Activated naive CD8-positive, alpha-beta T cell treated with anti-CD3 and anti-CD28 coated beads for 36 hours (primary cell): Measurements from ENCODE around the gene TCHP. TPM values are rescaled to one million over a fixed set of nuclear protein-coding genes. Genes with fewer than 3 reads are reported as not detected.
A peak's percentile ranks its signal among the peaks of the same experiment; 100 is the strongest.
"Not testable (repeated sequence)": the region's sequence is repeated elsewhere in the genome, so short reads cannot be mapped to it uniquely, and the experiment has no call there.

Experiments used
- DNase-seq: peaks from one replicate; pipeline ENCODE4 v3.0.0; 2021
- H3K27ac Mint-ChIP-seq: one replicate; pipeline ENCODE4 v1.8.0; 2022; ENCODE audit warnings: mild to moderate bottlenecking, moderate library complexity, mixed read lengths
- H3K27me3 Mint-ChIP-seq: one replicate; pipeline ENCODE4 v1.8.0; 2022; ENCODE audit warnings: mild to moderate bottlenecking, mixed read lengths
- H3K36me3 Mint-ChIP-seq: one replicate; pipeline ENCODE4 v1.8.0; 2021; ENCODE audit warnings: mild to moderate bottlenecking, mixed read lengths
- H3K4me1 Mint-ChIP-seq: one replicate; pipeline ENCODE4 v1.8.0; 2021; ENCODE audit warnings: mixed read lengths
- H3K4me3 Mint-ChIP-seq: one replicate; pipeline ENCODE4 v1.8.0; 2022; ENCODE audit warnings: mild to moderate bottlenecking, moderate library complexity, mixed read lengths
- H3K9me3 Mint-ChIP-seq: one replicate; pipeline ENCODE4 v1.8.0; 2022; ENCODE audit warnings: mixed read lengths
- total RNA-seq, 2 experiments: library from RNA; stranded (reverse); gene quantifications; one replicate each; pipeline ENCODE4 v1.2.3, GENCODE V29; 2021

TCHP gene
- total RNA-seq, 2 experiments from 2014 or later = 22.9 to 24.9 TPM

DNA sequence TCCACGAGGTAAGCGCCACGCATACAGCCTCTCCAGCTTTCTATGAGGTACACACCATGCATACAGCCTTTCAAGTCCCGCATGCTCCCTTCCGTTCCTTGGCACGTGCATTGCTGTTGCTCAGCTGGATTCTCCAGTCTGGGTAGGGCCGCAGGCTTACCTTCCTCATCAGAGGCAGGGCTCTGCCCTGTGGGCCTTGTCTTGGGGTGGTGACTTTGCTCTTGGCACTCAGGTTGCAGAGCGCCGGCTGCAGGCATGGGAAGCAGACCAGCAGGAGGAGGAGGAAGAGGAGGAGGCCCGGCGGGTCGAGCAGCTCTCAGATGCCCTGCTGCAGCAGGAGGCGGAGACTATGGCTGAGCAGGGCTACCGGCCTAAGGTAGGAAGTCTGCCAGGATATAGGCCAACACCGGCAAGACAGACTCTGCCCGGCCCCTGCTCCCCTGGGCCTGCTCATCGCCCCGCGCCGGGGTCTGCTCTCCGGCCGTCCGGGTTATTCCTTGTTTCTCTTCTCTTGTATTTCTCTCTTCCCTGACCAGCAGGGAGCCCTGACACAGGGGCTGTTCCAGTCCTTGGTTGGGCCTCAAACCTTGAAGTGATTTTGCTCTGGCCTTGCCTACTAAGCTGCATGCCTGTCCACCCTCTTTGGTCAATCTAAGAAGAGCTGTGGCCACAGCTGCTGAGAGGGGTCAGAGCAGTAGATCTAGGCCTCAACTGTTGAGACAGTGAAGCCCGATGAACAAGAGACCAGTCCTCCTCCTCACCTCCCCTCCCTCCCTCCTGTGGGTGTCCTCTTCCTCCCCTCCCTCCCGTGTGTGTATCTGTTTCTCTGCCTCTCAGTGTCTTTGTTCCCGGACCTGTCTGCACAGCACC lies 15.3 kb downstream of the TCHP start:
- Mint-ChIP-seq H3K36me3 (peaks cover 13% of the 10 kb centered on the region), H3K4me1 (no peaks in the 10 kb centered on the region), H3K9me3 (no peaks in the 10 kb centered on the region), H3K27ac (no peak overlapping the region), H3K4me3 (no peak overlapping the region), H3K27me3 (no peaks in the 10 kb centered on the region)
- DNase-seq = no peak

DNA sequence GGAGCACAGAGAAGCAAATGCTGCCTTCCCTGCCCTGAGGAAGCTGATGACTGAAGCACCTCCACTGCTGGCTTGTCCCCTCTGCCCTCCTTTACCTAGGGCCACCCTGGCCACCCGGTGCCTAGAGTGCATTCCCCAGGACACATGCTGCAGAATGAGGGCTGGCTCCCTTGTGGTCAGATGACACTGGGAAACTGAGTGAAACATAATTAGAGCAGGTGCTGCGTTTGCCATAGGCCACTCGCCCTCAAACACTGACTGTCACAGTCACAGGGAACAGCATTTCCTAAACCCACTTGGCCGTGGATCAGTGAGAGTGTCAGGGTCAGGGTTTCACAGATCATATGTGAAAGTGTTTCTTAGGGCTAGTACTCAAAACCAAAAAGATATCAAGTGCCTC lies 16.0 kb downstream of the TCHP start:
- no peak overlapping the region for H3K27ac Mint-ChIP-seq
- peaks cover 13% of the 10 kb centered on the region for H3K36me3 Mint-ChIP-seq

DNA sequence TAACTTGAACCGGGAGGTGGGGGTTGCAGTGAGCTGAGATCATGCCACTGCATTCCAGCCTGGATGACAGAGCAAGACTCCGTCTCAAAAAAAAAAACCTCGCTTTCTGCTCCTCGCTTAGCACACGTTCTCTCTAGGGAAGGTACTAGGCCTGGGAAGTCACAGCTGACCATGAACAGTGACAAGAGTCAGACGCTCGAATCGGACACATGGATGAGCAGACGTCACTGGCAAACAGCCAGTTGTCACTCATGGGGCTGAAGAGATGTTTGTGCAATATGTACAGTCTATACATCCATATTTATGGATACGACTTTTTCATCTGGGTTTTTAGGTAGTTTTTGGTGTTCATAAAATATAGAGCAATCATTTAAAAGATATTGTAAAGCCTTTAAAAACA lies 19.4 kb downstream of the TCHP start:
- H3K36me3 Mint-ChIP-seq = peaks cover 13% of the 10 kb centered on the region
- no peak for DNase-seq
- H3K9me3 Mint-ChIP-seq = no peaks in the 10 kb centered on the region
- no peaks in the 10 kb centered on the region for H3K27me3 Mint-ChIP-seq
- H3K4me1 Mint-ChIP-seq = no peaks in the 10 kb centered on the region
- H3K27ac Mint-ChIP-seq = no peak overlapping the region
- no peak overlapping the region for H3K4me3 Mint-ChIP-seq

More for the DNA sequence above, 16.0 kb downstream of the TCHP start:
- Mint-ChIP-seq H3K27me3 (no peaks in the 10 kb centered on the region), H3K9me3 (no peaks in the 10 kb centered on the region), H3K4me1 (no peaks in the 10 kb centered on the region), H3K4me3 (no peak overlapping the region)
- DNase-seq = no peak

DNA sequence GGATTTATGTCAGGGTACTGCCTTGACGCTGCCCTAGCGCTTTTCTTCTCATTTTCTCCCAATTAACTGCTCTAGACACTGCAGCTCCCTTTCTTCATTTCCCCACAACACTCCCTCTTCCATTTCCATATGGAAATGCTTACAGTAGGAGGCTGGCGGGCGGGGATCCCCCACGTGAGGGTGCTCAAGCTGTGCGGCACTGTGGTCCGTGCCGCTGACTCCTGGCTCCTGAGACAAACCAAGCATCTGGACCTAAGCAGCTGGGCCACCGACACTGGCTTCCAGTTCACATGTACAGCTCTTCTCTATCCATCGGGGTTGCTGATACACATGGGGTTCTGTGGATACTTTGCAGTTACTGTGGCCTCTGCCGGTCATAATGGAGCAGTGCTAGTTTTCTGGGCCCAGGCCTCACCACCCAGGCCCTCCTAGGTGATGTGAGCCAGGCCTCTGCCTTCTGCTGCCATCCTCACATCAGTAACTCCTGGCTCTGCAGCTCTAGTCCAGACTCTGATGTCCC lies 20.2 kb downstream of the TCHP start:
- no peaks in the 10 kb centered on the region for H3K4me1 Mint-ChIP-seq
- peaks cover 13% of the 10 kb centered on the region for H3K36me3 Mint-ChIP-seq
- H3K9me3 Mint-ChIP-seq = no peaks in the 10 kb centered on the region
- H3K27me3 Mint-ChIP-seq = no peaks in the 10 kb centered on the region
- H3K27ac Mint-ChIP-seq = no peak overlapping the region
- H3K4me3 Mint-ChIP-seq = no peak overlapping the region
- DNase-seq = no peak

- Mint-ChIP-seq H3K36me3 (peaks cover 7% of the 10 kb centered on the region), H3K27ac (no peak overlapping the region), H3K27me3 (no peaks in the 10 kb centered on the region), H3K4me3 (no peak overlapping the region), H3K4me1 (no peaks in the 10 kb centered on the region), H3K9me3 (no peaks in the 10 kb centered on the region)
- DNase-seq = no peak
These were observed 21.9 kb downstream of the TCHP start for GRCh38 chr12:109921982-109922381.

DNA sequence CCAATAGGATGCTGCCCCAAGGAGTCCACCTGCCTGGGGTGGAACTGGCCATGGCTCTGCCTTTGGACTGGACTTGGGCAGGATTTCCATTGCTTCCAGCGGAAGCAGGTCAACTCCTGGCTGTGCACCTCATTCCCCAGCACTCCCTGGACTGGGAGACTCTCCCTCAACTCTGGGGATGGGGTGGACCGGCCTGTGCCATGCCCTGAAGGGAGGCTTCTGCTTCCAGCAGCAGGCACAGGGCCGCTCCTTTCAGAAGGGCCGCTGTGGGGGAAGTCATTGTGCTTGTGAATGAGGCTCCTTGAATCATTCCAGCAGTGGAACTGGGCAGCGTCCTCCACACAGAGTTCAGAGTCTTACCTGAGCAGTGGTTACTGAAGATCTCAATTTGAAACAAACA lies 23.0 kb downstream of the TCHP start:
- Mint-ChIP-seq H3K4me3 (no peak overlapping the region), H3K27ac (no peak overlapping the region), H3K36me3 (peaks cover 8% of the 10 kb centered on the region), H3K9me3 (no peaks in the 10 kb centered on the region), H3K4me1 (no peaks in the 10 kb centered on the region), H3K27me3 (no peaks in the 10 kb centered on the region)
- DNase-seq = no peak

GRCh38 chr12:109923481-109924245 lies 23.6 kb downstream of the TCHP start:
- Mint-ChIP-seq H3K36me3 (peaks cover 8% of the 10 kb centered on the region), H3K4me1 (no peaks in the 10 kb centered on the region), H3K27ac (no peak overlapping the region), H3K27me3 (no peaks in the 10 kb centered on the region), H3K9me3 (no peaks in the 10 kb centered on the region), H3K4me3 (no peak overlapping the region)
- DNase-seq = no peak

GRCh38 chr12:109925185-109925840 lies 25.2 kb downstream of the TCHP start:
- no peaks in the 10 kb centered on the region for H3K9me3 Mint-ChIP-seq
- no peak overlapping the region for H3K27ac Mint-ChIP-seq
- no peaks in the 10 kb centered on the region for H3K27me3 Mint-ChIP-seq
- no peaks in the 10 kb centered on the region for H3K4me1 Mint-ChIP-seq
- H3K36me3 Mint-ChIP-seq = peaks cover 8% of the 10 kb centered on the region
- H3K4me3 Mint-ChIP-seq = no peak overlapping the region
- no peak for DNase-seq

GRCh38 chr12:109926016-109926415 lies 25.9 kb downstream of the TCHP start:
- peaks cover 6% of the 10 kb centered on the region for H3K36me3 Mint-ChIP-seq
- H3K27ac Mint-ChIP-seq = no peak overlapping the region
- DNase-seq = no peak
- H3K4me1 Mint-ChIP-seq = no peaks in the 10 kb centered on the region
- no peaks in the 10 kb centered on the region for H3K9me3 Mint-ChIP-seq
- H3K4me3 Mint-ChIP-seq = no peak overlapping the region
- no peaks in the 10 kb centered on the region for H3K27me3 Mint-ChIP-seq

GRCh38 chr12:109926488-109927210 lies 26.6 kb downstream of the TCHP start:
- no peak overlapping the region for H3K27ac Mint-ChIP-seq
- H3K36me3 Mint-ChIP-seq = peaks cover 4% of the 10 kb centered on the region
- no peak for DNase-seq
- H3K9me3 Mint-ChIP-seq = no peaks in the 10 kb centered on the region
- no peaks in the 10 kb centered on the region for H3K4me1 Mint-ChIP-seq
- no peak overlapping the region for H3K4me3 Mint-ChIP-seq
- no peaks in the 10 kb centered on the region for H3K27me3 Mint-ChIP-seq

- Mint-ChIP-seq H3K36me3 (peaks cover 4% of the 10 kb centered on the region), H3K9me3 (no peaks in the 10 kb centered on the region), H3K27me3 (no peaks in the 10 kb centered on the region), H3K27ac (peak overlapping the region; percentile 10), H3K4me3 (no peak overlapping the region), H3K4me1 (no peaks in the 10 kb centered on the region)
- DNase-seq = peak; percentile 26
These were observed 27.5 kb downstream of the TCHP start for GRCh38 chr12:109927622-109928021.

- H3K27ac Mint-ChIP-seq = no peak overlapping the region
- H3K4me1 Mint-ChIP-seq = no peaks in the 10 kb centered on the region
- peaks cover 4% of the 10 kb centered on the region for H3K36me3 Mint-ChIP-seq
- H3K4me3 Mint-ChIP-seq = no peak overlapping the region
- H3K27me3 Mint-ChIP-seq = no peaks in the 10 kb centered on the region
- no peak for DNase-seq
- no peaks in the 10 kb centered on the region for H3K9me3 Mint-ChIP-seq
These were observed 28.1 kb downstream of the TCHP start for GRCh38 chr12:109928058-109928656.

DNA sequence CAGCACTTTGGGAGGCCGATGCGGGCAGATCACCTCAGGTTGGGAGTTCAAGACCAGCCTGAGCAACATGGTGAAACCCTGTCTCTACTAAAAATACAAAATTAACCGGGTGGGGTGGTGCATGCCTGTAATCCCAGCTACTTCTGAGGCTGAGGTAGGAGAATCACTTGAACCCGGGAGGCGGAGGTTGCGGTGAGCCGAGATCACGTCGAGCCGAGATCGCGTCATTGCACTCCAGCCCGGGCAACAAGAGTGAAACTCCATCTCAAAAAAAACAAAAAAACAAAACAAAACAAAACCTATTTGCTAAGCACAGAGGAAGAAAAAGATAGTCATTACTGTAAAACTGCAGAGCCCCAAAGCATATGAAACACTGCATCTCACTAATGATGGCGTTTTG lies 29.3 kb downstream of the TCHP start:
- not testable (repeated sequence) for H3K27me3 Mint-ChIP-seq, H3K4me1 Mint-ChIP-seq, H3K27ac Mint-ChIP-seq, H3K4me3 Mint-ChIP-seq, DNase-seq, H3K9me3 Mint-ChIP-seq
- peaks cover 10% of the 10 kb centered on the region for H3K36me3 Mint-ChIP-seq

DNA sequence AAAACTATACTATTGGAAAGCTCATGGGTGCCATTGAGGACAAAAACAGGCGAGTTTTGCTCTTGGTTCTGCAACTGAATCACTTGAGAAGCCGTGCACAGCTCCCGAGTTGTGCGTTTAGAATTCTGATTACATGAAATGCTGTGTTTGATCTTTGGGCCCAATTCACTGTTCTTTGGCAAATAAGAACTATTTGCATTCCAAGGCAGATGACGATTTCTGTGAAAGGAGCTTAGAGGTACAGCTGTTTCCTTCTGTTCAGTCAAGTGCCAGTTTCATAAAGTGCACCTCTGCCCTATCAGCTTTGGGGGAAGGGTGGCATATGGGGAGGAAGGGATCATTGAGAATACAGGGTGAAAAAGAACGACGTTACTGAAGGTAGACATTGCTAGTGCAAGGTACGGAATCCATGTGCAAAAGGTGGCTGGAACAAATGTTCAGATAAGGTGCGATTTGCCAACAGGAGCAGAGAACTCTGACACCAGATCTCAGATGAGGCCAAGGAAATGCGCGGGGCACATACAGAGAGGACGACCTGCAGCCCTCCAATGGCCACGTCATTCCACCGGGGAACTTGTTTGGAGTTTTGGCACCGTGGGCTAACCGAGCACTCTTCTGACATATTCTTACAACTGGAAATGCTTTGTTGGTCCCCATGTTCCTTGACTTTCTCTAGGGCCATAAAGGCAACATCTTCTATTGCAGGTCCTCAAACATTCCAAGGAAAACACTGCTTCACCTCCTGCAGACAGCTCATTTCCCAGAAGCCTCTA lies 30.1 kb downstream of the TCHP start:
- Mint-ChIP-seq H3K9me3 (no peaks in the 10 kb centered on the region), H3K4me1 (no peaks in the 10 kb centered on the region), H3K27ac (no peak overlapping the region), H3K27me3 (no peaks in the 10 kb centered on the region), H3K4me3 (no peak overlapping the region), H3K36me3 (peaks cover 10% of the 10 kb centered on the region)
- no peak for DNase-seq
